Fibroblast of the aortic adventitia (primary cell): Measurements from ENCODE around the gene GABPB2. TPM values are rescaled to one million over a fixed set of nuclear protein-coding genes. Genes with fewer than 3 reads are reported as not detected.

Source experiments
- DNase-seq: peaks from one replicate; pipeline ENCODE4 v3.0.0-alpha.2; 2010; ENCODE audit warnings: low read depth
- H3K4me3 ChIP-seq: 2 replicates; pipeline ENCODE4 v1.5.1; 2011; ENCODE audit warnings: low read depth, mild to moderate bottlenecking, control low read depth, low read length, moderate library complexity
- CTCF ChIP-seq: IDR thresholded peaks from 2 replicates; pipeline ENCODE4 v1.5.1; 2011; ENCODE audit warnings: mild to moderate bottlenecking, low read length, control low read depth, inconsistent platforms; ENCODE audit not compliant: insufficient read depth
- small RNA-seq: library from RNA; depleted of rRNA; stranded (forward); fragments of <200 nt; gene quantifications from one replicate; pipeline ENCODE3, GENCODE V24; 2012
- total RNA-seq: library from RNA; depleted of rRNA; stranded (reverse); fragments of >200 nt; gene quantifications from 2 replicates; pipeline ENCODE4 v1.2.3, GENCODE V29; 2012; ENCODE audit warnings: low replicate concordance

The GABPB2 gene
- total RNA-seq, 1 donor = 14.6 TPM

- TF ChIP-seq CTCF = no peak
- H3K4me3 ChIP-seq = peak within 1 kb of the TSS; percentile 98
- DNase-seq = peak; percentile 99
These were observed 95.4 kb downstream of the GABPB2 start, which contains the start of the genes LYSMD1 and SCNM1 for GRCh38 chr1:151165738-151166504. Gene LYSMD1, minus strand, starts transcription at chr1:151165902. Its CDS starts 644 bp downstream, at chr1:151165258. Gene SCNM1, plus strand, starts transcription at chr1:151166144. Its CDS starts 9 bp downstream, at chr1:151166153.

- TF ChIP-seq CTCF = no peak
- H3K4me3 ChIP-seq = peak overlapping the region; percentile 98
- DNase-seq = peak; percentile 65
These were observed 96.0 kb downstream of the GABPB2 start for GRCh38 chr1:151166505-151166956.

GRCh38 chr1:151167116-151167515, 96.6 kb downstream of the GABPB2 start:
- no peak for TF ChIP-seq CTCF
- peak overlapping the region; percentile 98 for H3K4me3 ChIP-seq
- no peak for DNase-seq

GRCh38 chr1:151171190-151171589, 100.6 kb downstream of the GABPB2 start:
- DNase-seq = no peak
- no peak overlapping the region for H3K4me3 ChIP-seq
- no peak for TF ChIP-seq CTCF

Small RNA genes within 50 kb of the gene (small RNA-seq; reads per million reads assigned to genes)
- gene RNU6-884P = 1.6 reads per million, percentile 58 among the genes with 10 or more reads in this experiment

Other genes starting within 250 kb of the GABPB2 start
- gene ARNT, start 194.2 kb upstream of the GABPB2 start, total RNA-seq = 50.7 and 161 TPM in 2 replicates
- gene CTXND2, start 183.6 kb upstream of the GABPB2 start, total RNA-seq = not detected in 2 replicates
- 30.7 and 43.0 TPM in 2 replicates for gene SETDB1, start 144.4 kb upstream of the GABPB2 start, total RNA-seq
- gene CERS2, start 95.9 kb upstream of the GABPB2 start, total RNA-seq = 26.1 and 138 TPM in 2 replicates
- 0.09 and 0.49 TPM in 2 replicates for gene ANXA9, start 88.5 kb upstream of the GABPB2 start, total RNA-seq
- gene MINDY1, start 63.9 kb upstream of the GABPB2 start, total RNA-seq = 10.9 and 16.4 TPM in 2 replicates
- gene PRUNE1, start 62.3 kb upstream of the GABPB2 start, total RNA-seq = 3.4 and 10.8 TPM in 2 replicates
- 0.18 and 0.33 TPM in 2 replicates for gene BNIPL, start 34.2 kb upstream of the GABPB2 start, total RNA-seq
- gene C1orf56, start 23.0 kb upstream of the GABPB2 start, total RNA-seq = 0.82 and 3.3 TPM in 2 replicates
- 33.8 and 42.3 TPM in 2 replicates for gene CDC42SE1, start 11.1 kb upstream of the GABPB2 start, total RNA-seq
- gene MLLT11, start 10.4 kb upstream of the GABPB2 start, total RNA-seq = 2.0 and 6.1 TPM in 2 replicates
- gene SEMA6C, start 75.9 kb downstream of the GABPB2 start, total RNA-seq = 1.6 and 2.9 TPM in 2 replicates
- gene TNFAIP8L2, start 85.9 kb downstream of the GABPB2 start, total RNA-seq = not detected in 2 replicates
- gene LYSMD1, start 95.1 kb downstream of the GABPB2 start, total RNA-seq = 7.5 and 12.5 TPM in 2 replicates
- 38.0 and 48.4 TPM in 2 replicates for gene SCNM1, start 95.4 kb downstream of the GABPB2 start, total RNA-seq
- gene TMOD4, start 105.2 kb downstream of the GABPB2 start, total RNA-seq = 0.54 TPM in 1 of 2 replicates, not detected in the other
- gene VPS72, start 119.4 kb downstream of the GABPB2 start, total RNA-seq = 9.2 and 42.8 TPM in 2 replicates
- 56.4 and 86.4 TPM in 2 replicates for gene PIP5K1A, start 127.8 kb downstream of the GABPB2 start, total RNA-seq
- 111 and 139 TPM in 2 replicates for gene PSMD4, start 184.0 kb downstream of the GABPB2 start, total RNA-seq
- gene ZNF687, start 211.5 kb downstream of the GABPB2 start, total RNA-seq = 7.0 and 14.2 TPM in 2 replicates